GOT3 (cell line): ENCODE data around the gene UBR1.
"Not testable (repeated sequence)": the region's sequence is repeated elsewhere in the genome, so short reads cannot be mapped to it uniquely, and the experiment has no call there.

Experiments
- DNase-seq: peaks from one replicate; lab custom pipeline; 2025; ENCODE audit warnings: mixed read lengths; lab: John Stamatoyannopoulos, UW

The UBR1 gene

GRCh38 chr15:43105778-43106485 is at the start of gene UBR1:
Gene UBR1, minus strand, starts transcription at chr15:43106038. Its CDS starts 16 bp downstream, at chr15:43106022.
- DNase-seq: peak; percentile 19

- no peak for DNase-seq
These were observed 47.4 kb upstream of the UBR1 start for GRCh38 chr15:43153269-43153668.

- DNase-seq: no peak
These were observed 45.9 kb upstream of the UBR1 start for GRCh38 chr15:43151688-43152087.

DNA sequence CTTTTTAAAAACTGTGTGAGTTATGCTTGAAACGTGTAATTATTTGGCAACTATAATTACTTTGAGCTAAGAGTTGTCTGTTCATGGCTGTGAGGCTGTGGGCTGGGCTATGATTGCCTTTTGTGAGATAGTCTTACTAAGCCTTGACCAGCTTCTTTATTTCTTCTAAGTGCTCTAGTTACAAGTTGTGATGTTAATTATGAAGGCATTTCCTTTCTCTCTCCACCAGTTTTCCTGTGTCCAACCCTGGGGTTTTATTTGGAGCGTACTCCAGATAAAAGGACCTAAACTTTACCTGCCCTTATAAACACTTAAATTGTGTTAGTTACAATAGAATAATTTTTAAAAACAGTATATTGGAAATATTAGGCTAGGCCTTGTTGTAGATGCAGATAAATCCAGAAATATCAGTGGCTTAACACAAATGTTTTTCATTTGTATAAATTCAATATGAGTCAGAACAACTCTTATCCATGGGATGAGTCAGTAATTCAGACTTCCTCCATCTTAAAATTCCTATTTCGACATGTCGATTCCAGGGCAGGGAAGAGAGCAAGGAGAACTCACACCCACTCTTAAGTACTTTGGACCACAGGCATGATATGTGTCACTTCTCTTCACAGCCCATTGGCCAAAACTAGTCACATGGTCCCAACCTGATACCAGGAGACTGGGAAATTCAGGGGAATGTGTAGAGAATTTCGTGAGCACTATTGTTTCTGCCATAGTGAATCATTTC is 44.5 kb upstream of the UBR1 start:
- DNase-seq: no peak

- DNase-seq: no peak
These were observed 40.3 kb upstream of the UBR1 start for GRCh38 chr15:43146184-43146583.

DNA sequence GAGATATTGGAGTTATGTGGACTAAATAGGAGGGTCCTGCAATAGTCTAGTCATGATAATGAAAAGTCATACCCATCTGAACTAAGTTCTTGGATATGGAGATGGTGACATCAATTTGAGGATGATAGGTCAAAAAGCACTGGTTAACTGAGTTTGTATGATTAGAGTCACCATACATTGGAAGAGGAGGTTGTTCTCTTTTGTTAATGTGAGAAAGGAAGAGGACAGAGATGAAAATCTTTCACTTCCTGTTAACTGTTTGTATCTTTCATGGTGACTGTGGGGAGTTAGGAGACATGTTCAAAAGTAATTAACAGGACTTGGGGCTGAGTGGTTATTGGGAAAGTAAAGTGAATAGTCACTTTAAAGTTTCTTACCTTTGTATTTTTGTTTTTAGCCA is 38.7 kb upstream of the UBR1 start:
- DNase-seq: no peak

- DNase-seq: no peak
These were observed 37.5 kb upstream of the UBR1 start for GRCh38 chr15:43143203-43143941.

GRCh38 chr15:43135351-43135750 is 29.5 kb upstream of the UBR1 start:
- DNase-seq: no peak

DNA sequence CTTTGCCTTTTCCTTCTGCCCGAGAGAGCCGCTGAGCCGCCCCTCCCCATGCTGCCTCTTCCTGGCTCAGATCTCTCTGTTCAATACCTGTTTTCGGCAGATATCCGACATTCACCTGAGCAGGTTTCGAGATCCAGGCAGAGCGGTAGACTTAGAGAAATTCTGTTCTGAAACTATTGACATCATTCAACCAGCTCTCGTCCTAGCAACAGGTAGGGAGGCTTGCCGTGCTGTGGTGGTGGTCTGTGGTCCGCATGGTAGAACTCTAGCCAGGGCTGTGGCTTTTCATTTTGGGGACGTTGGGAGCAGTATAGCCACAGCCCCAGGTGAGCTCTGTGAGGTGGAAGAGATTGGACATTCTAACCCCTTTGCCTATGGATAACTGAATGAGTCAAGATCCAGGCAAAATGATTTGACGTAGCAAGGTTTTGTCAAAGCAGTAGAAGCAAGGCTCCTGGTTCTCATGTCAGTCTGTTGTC is 28.4 kb upstream of the UBR1 start:
- DNase-seq: no peak

DNA sequence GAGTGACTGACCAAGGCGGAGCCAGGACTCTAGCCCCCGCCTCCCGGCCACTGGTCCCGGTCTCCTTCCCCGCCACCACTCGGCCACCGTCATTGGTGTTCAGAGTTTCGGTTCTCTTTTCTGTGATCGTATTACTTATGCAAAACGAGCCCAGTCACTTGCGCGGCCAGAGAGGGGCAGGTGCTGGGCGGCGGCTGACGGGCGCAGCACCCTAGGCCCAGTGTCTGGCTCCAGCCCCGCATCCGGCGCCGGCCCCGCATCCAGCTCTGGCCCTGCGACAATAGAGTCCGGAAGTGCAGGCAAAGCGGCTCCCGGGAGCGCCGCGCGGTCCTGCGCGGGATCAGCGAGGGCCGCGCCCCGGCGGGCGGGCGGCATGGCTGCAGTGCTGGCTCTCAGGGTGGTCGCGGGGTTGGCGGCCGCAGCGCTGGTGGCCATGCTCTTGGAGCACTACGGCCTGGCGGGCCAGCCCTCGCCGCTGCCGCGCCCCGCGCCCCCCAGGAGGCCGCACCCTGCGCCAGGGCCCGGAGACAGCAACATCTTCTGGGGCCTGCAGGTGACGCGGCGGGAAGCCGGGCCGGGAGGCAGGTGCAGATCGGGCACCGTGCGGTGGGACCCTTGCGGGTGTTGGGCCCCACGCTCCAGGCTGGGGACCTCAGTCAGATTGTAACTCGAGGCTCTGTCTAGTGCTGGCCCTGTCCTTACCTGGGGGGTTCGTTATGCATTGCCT is 27.8 kb upstream of the UBR1 start, which contains the start of gene TMEM62:
Gene TMEM62, plus strand, starts transcription at position 157 of the 727 bp plus-strand sequence. Its CDS starts 217 bp downstream, at position 374.
- peak; percentile 11 for DNase-seq

DNA sequence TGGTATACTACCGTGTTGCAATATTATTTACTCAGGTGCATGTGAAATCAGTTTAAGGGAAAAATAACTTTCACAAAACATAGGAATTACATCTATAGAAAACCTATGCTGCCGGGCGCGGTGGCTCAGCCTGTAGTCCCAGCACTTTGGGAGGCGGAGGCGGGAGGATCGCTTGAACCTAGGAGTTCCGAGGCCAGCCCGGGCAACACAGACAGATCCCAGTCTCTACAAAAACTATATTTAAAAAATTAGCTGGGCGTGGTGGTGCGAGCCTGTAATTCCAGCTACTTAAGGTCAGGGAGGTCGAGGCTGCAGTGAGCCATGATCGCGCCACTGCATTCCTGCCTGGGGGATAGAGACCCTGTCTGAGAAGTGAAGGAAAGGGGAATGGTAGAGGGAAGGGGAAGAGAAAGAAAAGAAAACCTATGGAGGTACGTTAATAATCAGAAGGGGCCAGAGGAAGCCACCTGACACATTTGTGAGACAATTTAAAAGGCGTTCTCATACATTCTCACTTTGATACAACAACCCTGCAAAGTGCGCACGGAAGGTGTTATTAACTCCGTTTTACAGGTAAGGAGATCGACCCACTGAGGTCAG is 27.1 kb upstream of the UBR1 start:
- no peak for DNase-seq

- no peak for DNase-seq
These were observed 23.1 kb upstream of the UBR1 start for GRCh38 chr15:43128980-43129335.

DNA sequence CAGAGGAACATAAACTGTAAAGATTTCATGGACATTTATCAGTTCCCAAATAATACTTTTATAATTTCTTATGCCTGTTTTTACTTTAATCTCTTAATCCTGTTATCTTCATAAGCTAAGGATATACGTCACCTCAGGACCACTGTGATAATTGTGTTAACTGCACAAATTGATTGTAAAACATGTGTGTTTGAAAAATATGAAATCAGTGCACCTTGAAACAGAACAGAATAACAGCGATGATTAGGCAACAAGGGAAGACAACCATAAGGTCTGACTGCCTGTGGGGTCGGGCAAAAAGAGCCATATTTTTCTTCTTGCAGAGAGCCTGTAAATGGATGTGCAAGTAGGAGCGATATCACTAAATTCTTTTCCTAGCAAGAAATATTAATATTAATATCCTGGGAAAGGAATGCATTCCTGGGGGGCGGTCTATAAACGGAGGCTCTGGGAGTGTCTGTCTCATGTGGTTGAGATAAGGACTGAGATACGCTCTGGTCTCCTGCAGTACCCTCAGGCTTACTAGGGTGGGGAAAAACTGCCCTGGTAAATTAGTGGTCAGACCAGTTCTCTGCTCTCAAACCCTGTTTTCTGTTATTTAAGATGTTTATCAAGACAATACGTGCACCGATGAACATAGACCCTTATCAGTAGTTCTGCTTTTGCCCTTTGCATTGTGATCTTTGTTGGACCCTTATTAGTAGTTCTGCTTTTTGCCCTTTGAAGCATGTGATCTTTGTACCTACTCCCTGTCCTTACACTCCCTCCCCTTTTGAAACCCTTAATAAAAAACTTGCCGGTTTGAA is 22.5 kb upstream of the UBR1 start:
- not testable (repeated sequence) for DNase-seq

- no peak for DNase-seq
These were observed 21.9 kb upstream of the UBR1 start for GRCh38 chr15:43127752-43128151.

DNA sequence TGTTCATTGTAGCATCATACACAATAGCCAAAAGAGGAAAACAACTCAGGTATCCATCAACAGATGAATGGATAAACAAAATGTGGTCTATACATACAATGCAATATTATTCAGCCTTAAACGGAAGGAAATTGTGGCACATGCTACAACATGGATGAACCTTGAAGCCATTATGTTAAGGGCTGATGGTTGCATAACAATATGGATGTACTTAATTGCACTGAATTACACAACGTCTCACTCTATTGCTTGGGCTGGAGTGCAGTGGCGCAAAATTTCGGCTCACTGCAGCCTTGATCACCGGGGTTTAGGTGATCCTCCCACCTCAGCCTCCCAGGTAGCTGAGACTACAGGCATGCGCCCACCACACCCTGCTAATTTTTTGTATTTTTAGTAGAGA is 20.5 kb upstream of the UBR1 start:
- no peak for DNase-seq

DNA sequence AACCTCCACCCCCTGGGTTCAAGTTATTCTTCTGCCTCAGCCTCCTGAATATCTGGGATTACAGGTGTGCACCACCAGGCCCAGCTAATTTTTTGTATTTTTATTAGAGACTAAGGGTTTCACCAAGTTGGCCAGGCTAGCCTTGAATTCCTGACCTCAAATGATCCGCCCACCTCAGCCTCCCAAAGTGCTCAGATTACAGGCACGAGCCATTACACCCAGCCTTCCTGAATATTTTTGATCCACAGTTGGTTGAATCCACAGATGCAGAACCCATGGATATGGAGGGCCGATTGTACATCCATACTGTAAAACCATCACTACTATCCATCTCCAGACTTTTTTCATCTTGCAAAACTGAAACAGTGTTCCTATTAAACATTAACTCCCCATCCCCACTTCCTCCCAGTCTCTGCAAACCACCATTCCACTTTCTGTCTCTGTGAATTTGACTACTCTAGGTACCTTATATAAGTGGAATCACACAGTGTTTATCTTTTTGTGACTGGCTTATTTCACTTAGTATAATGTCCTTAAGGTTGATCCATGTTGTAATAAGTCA is 19.3 kb upstream of the UBR1 start:
- no peak for DNase-seq

GRCh38 chr15:43121863-43122262 is 16.0 kb upstream of the UBR1 start:
- DNase-seq: no peak

DNA sequence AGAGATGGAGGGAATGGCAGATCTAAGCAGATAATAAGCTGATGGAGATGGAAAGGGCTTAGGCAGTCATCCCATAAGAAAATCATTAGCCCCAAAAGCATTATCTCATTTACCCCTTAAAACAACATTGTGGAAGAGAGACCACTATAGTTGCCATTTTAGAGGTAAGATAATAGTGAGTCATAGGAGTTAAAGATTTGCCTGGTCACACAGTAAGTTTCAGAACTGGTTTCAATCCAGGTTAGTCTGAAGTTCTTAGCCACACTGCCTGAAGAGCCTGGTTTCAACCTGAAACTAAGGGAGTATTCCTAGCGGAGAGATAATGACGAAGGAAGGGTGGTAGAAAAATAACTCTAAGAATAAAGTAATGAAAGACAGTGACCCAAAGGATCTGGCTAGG is 13.0 kb upstream of the UBR1 start:
- DNase-seq: no peak

- DNase-seq: no peak
These were observed 12.4 kb upstream of the UBR1 start for GRCh38 chr15:43118286-43118685.

- DNase-seq: no peak
These were observed 5.5 kb upstream of the UBR1 start for GRCh38 chr15:43111354-43111753.
